BLaER1 (cell line): ENCODE results near the gene ACADL.

ENCODE experiments used
- H3K27ac ChIP-seq: shearing (Covaris generic); formaldehyde crosslinking; 2 replicates; pipeline ENCODE4 v1.8.1; 2022
- H3K27me3 ChIP-seq: shearing (Covaris generic); formaldehyde crosslinking; 2 replicates; pipeline ENCODE4 v1.8.1; 2022
- H3K36me3 ChIP-seq: shearing (Covaris generic); formaldehyde crosslinking; 2 replicates; pipeline ENCODE4 v1.8.1; 2022
- H3K4me1 ChIP-seq: shearing (Covaris generic); formaldehyde crosslinking; 2 replicates; pipeline ENCODE4 v1.8.1; 2022
- H3K4me2 ChIP-seq: shearing (Covaris generic); formaldehyde crosslinking; 2 replicates; pipeline ENCODE4 v1.8.1; 2022
- H3K4me3 ChIP-seq: shearing (Covaris generic); formaldehyde crosslinking; 2 replicates; pipeline ENCODE4 v1.8.1; 2022
- H3K9ac ChIP-seq: shearing (Covaris generic); formaldehyde crosslinking; 2 replicates; pipeline ENCODE4 v1.8.1; 2022
- H3K9me3 ChIP-seq: shearing (Covaris generic); formaldehyde crosslinking; 2 replicates; pipeline ENCODE4 v1.8.1; 2022
- H4K20me1 ChIP-seq: shearing (Covaris generic); formaldehyde crosslinking; 2 replicates; pipeline ENCODE4 v1.8.1; 2022
- Cebpa-rat ChIP-seq: shearing (Covaris generic); IDR thresholded peaks from 2 replicates; pipeline ENCODE4 v1.8.1; 2022

ACADL gene

DNA sequence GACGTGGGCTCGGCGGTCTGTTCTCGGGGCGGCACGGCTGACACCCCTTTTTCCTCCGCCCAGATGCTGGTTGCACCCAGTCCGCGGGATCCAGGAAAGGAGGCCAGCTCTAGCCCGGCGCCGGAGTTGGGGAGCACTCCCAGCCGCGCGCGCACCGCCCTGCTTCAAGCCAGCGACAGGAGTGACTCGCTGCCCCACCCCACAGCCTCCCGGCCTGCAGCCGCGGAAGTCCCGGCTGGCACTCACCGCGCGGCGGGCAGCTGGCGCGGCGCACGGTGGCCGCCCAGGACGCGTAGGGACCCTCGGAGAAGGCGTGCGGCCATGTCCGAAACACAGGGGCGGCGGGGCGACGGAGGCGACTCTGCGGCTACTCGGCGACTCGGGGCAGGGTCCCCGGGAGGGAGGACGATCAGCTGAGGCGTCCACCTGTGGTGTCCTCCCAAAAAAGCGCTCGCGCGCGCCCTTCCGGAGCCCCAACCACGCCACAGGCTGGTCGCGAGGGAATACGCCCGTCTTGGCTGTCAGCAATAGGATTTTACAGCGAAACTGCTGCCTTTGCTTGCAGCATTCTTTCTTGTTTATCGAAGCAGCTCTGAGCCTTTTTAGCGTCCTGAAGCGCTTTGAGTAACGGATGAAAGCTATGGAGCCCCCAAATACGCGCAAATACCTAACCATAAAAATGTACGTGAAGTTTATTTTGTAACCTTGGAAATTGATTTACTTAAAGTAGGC is at the start of gene ACADL:
Gene ACADL (minus strand): TSS at position 507 of the 732 bp plus-strand sequence. CDS start 184 bp downstream, at position 323.
- Histone ChIP-seq H3K27me3 (no peaks in the 10 kb centered on the region), H4K20me1 (no peaks in the 10 kb centered on the region), H3K36me3 (no peaks in the 10 kb centered on the region), H3K9ac (no peak within 1 kb of the TSS), H3K27ac (no peak within 1 kb of the TSS), H3K4me1 (no peaks in the 10 kb centered on the region), H3K9me3 (peaks cover 12% of the 10 kb centered on the region), H3K4me3 (no peak within 1 kb of the TSS), H3K4me2 (no peak within 1 kb of the TSS)
- no peak for TF ChIP-seq Cebpa-rat

DNA sequence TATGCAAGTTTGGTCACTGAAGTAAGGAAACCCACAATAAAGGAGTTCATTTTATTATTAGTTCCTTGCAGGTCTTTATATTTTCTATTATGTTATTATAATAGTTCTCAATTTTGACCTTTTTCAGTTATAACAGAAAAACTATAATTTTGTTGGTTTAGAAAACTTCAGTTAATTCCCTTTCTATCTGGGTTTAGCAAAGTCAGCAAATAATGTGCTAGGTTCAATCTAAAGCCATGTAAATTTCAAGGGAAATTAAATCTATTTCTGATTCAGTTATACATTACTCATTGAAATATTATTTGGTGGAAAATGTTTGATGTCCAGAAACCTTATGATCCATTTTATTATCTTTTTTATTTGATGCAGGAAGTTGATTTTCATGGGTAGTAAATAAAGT is 46.1 kb upstream of the ACADL start:
- Histone ChIP-seq H3K27me3 (no peaks in the 10 kb centered on the region), H3K4me1 (no peaks in the 10 kb centered on the region)
- no peak for TF ChIP-seq Cebpa-rat

DNA sequence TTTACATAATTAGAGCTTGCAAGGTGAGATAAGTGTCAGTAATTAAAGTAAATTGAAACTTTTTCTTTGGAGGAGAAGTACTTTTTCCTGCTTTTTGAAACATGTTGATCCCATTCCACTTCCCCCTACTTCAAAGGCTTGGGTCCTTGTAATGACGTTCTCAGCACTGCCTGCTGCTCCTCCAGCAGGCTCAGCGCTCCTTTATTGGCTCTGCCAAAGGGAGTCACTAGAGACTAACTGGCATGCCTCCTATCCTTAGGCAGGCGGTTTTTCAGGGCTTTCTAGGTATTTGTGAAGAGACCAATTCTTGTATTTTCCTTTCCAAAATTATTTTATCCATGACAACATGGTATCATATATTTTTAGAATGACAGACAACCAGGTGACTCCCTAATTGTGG is 43.9 kb upstream of the ACADL start:
- Histone ChIP-seq H3K27me3 (no peaks in the 10 kb centered on the region), H3K36me3 (no peaks in the 10 kb centered on the region), H3K4me1 (no peaks in the 10 kb centered on the region), H4K20me1 (no peaks in the 10 kb centered on the region), H3K4me3 (no peak overlapping the region), H3K27ac (no peak overlapping the region), H3K9me3 (no peaks in the 10 kb centered on the region), H3K4me2 (no peak overlapping the region), H3K9ac (no peak overlapping the region)
- TF ChIP-seq Cebpa-rat: no peak

More for the DNA sequence above, 46.1 kb upstream of the ACADL start:
- H4K20me1 ChIP-seq: no peaks in the 10 kb centered on the region
- H3K9me3 ChIP-seq: no peaks in the 10 kb centered on the region
- no peak overlapping the region for H3K27ac ChIP-seq
- H3K4me2 ChIP-seq: no peak overlapping the region
- H3K9ac ChIP-seq: no peak overlapping the region
- H3K36me3 ChIP-seq: no peaks in the 10 kb centered on the region
- no peak overlapping the region for H3K4me3 ChIP-seq

GRCh38 chr2:210268281-210268680 is 43.0 kb upstream of the ACADL start:
- Histone ChIP-seq H3K27ac (no peak overlapping the region), H3K27me3 (no peaks in the 10 kb centered on the region), H3K36me3 (no peaks in the 10 kb centered on the region), H3K4me2 (no peak overlapping the region), H3K9me3 (no peaks in the 10 kb centered on the region), H3K4me1 (no peaks in the 10 kb centered on the region), H4K20me1 (no peaks in the 10 kb centered on the region), H3K4me3 (no peak overlapping the region), H3K9ac (no peak overlapping the region)
- no peak for TF ChIP-seq Cebpa-rat

DNA sequence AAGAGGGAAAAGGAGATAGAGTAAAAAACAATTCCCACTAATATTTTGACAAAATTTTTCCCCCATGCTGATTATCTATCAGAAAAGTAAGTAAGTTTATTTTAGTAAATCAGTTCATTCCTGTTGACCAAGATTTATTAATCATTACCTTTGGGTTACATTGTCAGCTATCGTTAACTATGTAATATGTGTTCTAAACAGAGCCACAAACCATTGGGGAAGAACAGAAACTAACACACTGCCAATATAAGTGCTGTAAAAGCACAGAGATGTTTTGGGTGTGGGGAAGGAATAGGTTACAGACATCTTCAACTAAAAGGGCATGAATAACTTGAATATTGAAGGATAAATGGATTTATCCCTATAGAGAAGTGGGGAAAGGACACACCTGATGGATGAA is 42.5 kb upstream of the ACADL start:
- Histone ChIP-seq H3K9me3 (no peaks in the 10 kb centered on the region), H3K9ac (no peak overlapping the region), H3K4me1 (no peaks in the 10 kb centered on the region), H3K27me3 (no peaks in the 10 kb centered on the region), H3K4me3 (no peak overlapping the region), H3K27ac (no peak overlapping the region), H3K4me2 (no peak overlapping the region), H4K20me1 (no peaks in the 10 kb centered on the region), H3K36me3 (no peaks in the 10 kb centered on the region)
- TF ChIP-seq Cebpa-rat: no peak

DNA sequence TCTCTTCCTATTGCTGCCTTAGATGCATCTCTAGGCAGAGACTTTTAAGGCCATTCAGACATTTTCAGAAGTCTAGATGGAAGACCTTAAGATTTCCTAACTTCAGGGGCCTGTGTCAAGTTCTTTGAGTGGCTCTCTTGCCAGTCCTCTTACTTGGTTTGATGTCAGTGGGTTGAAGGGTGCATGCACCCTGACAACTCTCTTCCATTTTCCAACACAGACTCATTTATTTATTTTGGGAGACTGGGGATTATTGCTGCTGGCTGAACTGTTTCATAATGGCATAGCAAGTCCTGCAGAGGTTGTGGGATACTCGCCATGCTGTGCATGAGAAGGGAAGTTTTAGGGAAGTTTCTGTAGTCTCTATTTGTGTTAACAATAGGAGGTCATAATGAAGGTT is 39.0 kb upstream of the ACADL start:
- H4K20me1 ChIP-seq: no peaks in the 10 kb centered on the region
- H3K4me3 ChIP-seq: no peak overlapping the region
- no peak overlapping the region for H3K27ac ChIP-seq
- no peaks in the 10 kb centered on the region for H3K36me3 ChIP-seq
- no peak overlapping the region for H3K9ac ChIP-seq
- H3K9me3 ChIP-seq: no peaks in the 10 kb centered on the region
- no peaks in the 10 kb centered on the region for H3K4me1 ChIP-seq
- H3K4me2 ChIP-seq: no peak overlapping the region
- no peaks in the 10 kb centered on the region for H3K27me3 ChIP-seq
- no peak for TF ChIP-seq Cebpa-rat

- Histone ChIP-seq H3K4me1 (no peaks in the 10 kb centered on the region), H3K9me3 (no peaks in the 10 kb centered on the region), H3K36me3 (no peaks in the 10 kb centered on the region), H4K20me1 (no peaks in the 10 kb centered on the region), H3K9ac (no peak overlapping the region), H3K27me3 (no peaks in the 10 kb centered on the region), H3K4me2 (no peak overlapping the region), H3K4me3 (no peak overlapping the region), H3K27ac (no peak overlapping the region)
- no peak for TF ChIP-seq Cebpa-rat
Measured at GRCh38 chr2:210263841-210264240, 38.6 kb upstream of the ACADL start.

DNA sequence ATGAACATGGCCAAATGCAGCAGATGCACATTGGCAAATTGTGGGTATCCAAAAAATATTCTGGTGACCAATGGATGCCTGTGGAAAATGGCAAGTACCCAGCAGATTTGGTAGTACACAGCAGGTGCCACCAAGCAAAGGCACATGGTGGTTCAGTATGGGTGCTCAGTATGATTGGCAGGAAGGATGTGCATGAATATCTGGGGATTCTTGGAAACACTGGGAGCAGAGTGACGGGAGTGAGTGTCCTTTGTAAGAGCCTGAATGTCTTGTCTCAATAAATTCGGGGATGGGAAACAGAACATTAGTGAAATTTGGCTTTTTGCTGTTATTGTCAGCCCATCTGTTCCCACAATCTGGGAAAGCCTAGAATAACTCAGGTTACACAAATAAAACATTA is 36.8 kb upstream of the ACADL start:
- H3K36me3 ChIP-seq: no peaks in the 10 kb centered on the region
- H3K4me1 ChIP-seq: no peaks in the 10 kb centered on the region
- no peaks in the 10 kb centered on the region for H4K20me1 ChIP-seq
- no peak overlapping the region for H3K27ac ChIP-seq
- H3K9ac ChIP-seq: no peak overlapping the region
- H3K4me2 ChIP-seq: no peak overlapping the region
- TF ChIP-seq Cebpa-rat: no peak
- H3K4me3 ChIP-seq: no peak overlapping the region
- H3K9me3 ChIP-seq: no peaks in the 10 kb centered on the region
- no peaks in the 10 kb centered on the region for H3K27me3 ChIP-seq

DNA sequence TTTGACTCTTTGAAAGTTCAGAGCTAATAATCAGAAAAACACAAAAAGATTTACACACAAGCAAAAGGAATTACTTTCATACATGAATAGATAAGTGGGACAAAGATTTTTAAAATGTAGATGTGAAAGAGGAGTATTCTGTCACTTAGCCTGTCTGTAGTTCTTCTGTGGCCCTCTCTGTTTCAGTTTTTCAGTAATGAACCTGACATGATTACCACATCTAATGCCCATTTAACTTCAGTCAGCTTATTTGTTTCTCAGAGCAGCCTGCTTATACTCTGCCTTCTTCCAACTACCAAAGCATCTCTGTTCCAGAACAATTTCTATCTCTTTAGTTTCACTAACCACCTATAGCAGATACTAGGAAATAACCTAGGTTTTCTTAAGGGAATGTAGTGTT is 34.4 kb upstream of the ACADL start:
- no peak overlapping the region for H3K27ac ChIP-seq
- H3K4me2 ChIP-seq: no peak overlapping the region
- no peaks in the 10 kb centered on the region for H3K4me1 ChIP-seq
- H3K9ac ChIP-seq: no peak overlapping the region
- H3K9me3 ChIP-seq: no peaks in the 10 kb centered on the region
- no peak for TF ChIP-seq Cebpa-rat
- H3K36me3 ChIP-seq: no peaks in the 10 kb centered on the region
- no peak overlapping the region for H3K4me3 ChIP-seq
- no peaks in the 10 kb centered on the region for H3K27me3 ChIP-seq
- no peaks in the 10 kb centered on the region for H4K20me1 ChIP-seq

DNA sequence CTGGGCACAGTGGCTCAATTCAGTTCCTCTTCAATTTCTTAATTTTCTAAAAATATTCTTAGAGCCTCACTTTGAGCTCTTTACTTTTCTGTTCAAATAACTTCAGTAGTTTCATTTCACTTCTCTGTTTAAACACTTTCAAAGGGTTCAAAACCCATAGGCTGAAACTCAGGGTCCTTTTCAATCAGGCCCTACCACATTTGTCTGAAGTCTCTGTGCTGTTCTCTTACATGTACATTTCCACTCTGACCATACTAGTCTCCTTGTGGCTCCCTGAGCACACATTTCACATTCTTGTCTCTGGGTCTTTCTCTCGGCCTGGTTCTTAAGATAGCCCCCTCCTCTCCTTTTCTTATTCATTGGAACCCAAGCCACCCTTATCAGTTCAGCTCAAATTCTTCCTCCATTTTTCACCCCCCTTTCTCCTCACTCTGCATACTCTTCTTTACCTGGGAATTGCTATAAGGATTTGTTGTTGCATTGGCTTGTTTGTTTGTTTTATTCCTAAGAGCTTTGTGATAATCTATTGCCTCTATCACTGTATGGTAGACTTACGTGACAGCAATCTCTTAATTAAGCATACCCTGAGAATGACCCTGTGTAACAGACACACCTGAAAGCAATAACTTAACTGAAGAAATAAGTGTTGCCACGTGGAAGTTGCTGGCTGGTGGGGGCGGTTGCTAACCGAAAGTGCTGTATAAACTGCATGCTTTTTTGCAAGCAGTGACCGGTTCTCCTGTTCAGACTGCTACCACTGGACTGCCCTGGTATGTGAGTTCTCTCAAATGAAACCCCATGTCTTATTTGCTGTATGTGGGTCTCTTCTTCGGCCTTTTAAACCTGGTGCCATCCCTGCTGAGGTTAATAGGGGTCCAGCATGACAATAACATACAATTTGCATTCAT is 27.7 kb upstream of the ACADL start:
- H3K9ac ChIP-seq: no peak overlapping the region
- H3K27me3 ChIP-seq: no peaks in the 10 kb centered on the region
- H3K4me3 ChIP-seq: no peak overlapping the region
- no peak overlapping the region for H3K27ac ChIP-seq
- H3K36me3 ChIP-seq: no peaks in the 10 kb centered on the region
- no peaks in the 10 kb centered on the region for H3K4me1 ChIP-seq
- no peaks in the 10 kb centered on the region for H4K20me1 ChIP-seq
- H3K4me2 ChIP-seq: no peak overlapping the region
- no peaks in the 10 kb centered on the region for H3K9me3 ChIP-seq
- TF ChIP-seq Cebpa-rat: no peak
